ENCODE data around the gene MAP3K21.

The MAP3K21 gene

GRCh38 chr1:233327651-233328141 lies at the start of gene MAP3K21:
TSS of gene MAP3K21 (plus strand) at chr1:233327724. CDS start at chr1:233328029, 305 bp downstream.
- DNase-seq, result peak in 1 of 3 experiments; percentile 70

- no peak for DNase-seq
Observed at GRCh38 chr1:233278631-233279030, 48.9 kb upstream of the MAP3K21 start.

- DNase-seq, result no peak
Observed at GRCh38 chr1:233279971-233280370, 47.6 kb upstream of the MAP3K21 start.

GRCh38 chr1:233281711-233282581 lies 45.6 kb upstream of the MAP3K21 start:
- DNase-seq, result no peak

GRCh38 chr1:233282582-233282886 lies 45.0 kb upstream of the MAP3K21 start:
- no peak for DNase-seq

- peak in 2 of 3 experiments; percentile 54 to 85 for DNase-seq
Observed at GRCh38 chr1:233289676-233290075, 37.8 kb upstream of the MAP3K21 start.

- DNase-seq, result peak in 1 of 3 experiments; percentile 29
Observed at GRCh38 chr1:233290396-233291034, 37.0 kb upstream of the MAP3K21 start.

GRCh38 chr1:233293556-233294446 lies 33.7 kb upstream of the MAP3K21 start:
- DNase-seq, result peak in 1 of 3 experiments; percentile 44

- DNase-seq, result no peak
Observed at GRCh38 chr1:233294913-233295236, 32.6 kb upstream of the MAP3K21 start.

- DNase-seq, result peak; percentile 58 to 85 (median 85)
Observed at GRCh38 chr1:233295237-233295974, 32.1 kb upstream of the MAP3K21 start, which contains the start of gene PCNX2. TSS of gene PCNX2 (minus strand) at chr1:233295725. CDS start at chr1:233295478, 247 bp downstream.

- DNase-seq, result peak in 1 of 3 experiments; percentile 54
Observed at GRCh38 chr1:233295975-233296322, 31.6 kb upstream of the MAP3K21 start.

GRCh38 chr1:233299450-233299849 lies 28.1 kb upstream of the MAP3K21 start:
- no peak for DNase-seq

GRCh38 chr1:233300326-233300725 lies 27.2 kb upstream of the MAP3K21 start:
- no peak for DNase-seq

- DNase-seq, result peak; percentile 12 to 64 (median 20)
Observed at GRCh38 chr1:233304489-233305102, 22.9 kb upstream of the MAP3K21 start.

- DNase-seq, result no peak
Observed at GRCh38 chr1:233313434-233314155, 13.9 kb upstream of the MAP3K21 start.

- DNase-seq, result no peak
Observed at GRCh38 chr1:233315718-233316301, 11.7 kb upstream of the MAP3K21 start.

- DNase-seq, result no peak
Observed at GRCh38 chr1:233316473-233316872, 11.1 kb upstream of the MAP3K21 start.

- DNase-seq, result peak in 2 of 3 experiments; percentile 4 to 41
Observed at GRCh38 chr1:233319272-233319671, 8.3 kb upstream of the MAP3K21 start.

- no peak for DNase-seq
Observed at GRCh38 chr1:233320023-233320422, 7.5 kb upstream of the MAP3K21 start.

GRCh38 chr1:233323718-233324117 lies 3.8 kb upstream of the MAP3K21 start:
- no peak for DNase-seq

- DNase-seq, result no peak
Observed at GRCh38 chr1:233326319-233326718, 1.2 kb upstream of the MAP3K21 start.
